ELR (cell line): ENCODE results near the gene NR5A1.
A peak's percentile ranks its signal among the peaks of the same experiment; 100 is the strongest.

Experiments
- DNase-seq: peaks from one replicate; pipeline ENCODE4 v3.0.0-alpha.2; 2015; ENCODE audit warnings: low read depth

NR5A1 gene

DNA sequence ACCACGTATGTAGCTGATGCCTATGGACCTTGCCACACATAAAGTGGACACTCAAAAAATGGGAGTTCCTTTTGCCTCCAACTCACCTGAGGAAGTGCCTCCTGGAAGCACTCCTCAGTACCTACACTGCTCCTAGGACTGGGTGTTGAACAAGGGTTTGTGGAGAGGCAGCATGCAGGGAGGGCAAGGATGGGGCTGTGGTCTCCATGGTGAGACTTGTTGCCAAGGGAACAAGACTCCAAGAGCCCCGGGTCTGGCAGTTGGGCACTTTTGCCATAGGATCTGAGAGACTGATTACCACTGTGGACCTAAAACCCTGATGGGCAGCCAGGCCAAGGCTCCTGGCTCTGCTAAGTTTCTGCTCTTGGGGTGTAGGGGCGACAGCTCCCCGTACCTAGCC, 6.9 kb upstream of the NR5A1 start:
- DNase-seq = no peak

DNA sequence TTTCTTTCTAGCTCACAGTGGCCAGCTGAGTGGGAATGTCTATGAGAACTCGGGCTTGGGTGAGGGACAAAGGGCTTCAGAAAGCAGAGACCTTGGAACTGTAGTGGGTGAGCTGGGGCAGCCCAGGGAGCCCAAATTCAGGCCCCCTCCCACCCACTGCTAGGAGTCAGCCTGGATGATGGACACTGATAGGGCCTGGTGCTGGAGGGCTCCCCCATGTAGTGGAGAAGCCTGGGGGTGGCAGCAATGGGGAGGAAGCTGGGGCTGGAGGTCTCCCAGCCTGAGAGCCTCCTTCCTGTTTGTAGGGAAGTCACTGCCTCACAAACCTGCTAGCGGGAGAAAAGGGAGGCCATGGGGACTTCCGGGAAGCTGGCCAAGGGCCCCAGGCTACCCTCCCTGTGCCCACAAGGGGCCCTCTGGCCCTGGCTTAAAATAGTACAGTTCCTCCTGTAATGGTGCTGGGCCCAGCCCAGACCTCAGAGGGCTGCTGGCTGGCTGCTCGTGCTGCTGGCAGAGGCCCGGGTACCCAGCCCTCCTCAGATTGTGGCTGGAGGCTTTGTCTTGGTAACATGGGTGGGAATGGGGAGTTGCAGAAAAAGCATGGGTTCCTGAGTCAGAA, 6.3 kb upstream of the NR5A1 start:
- no peak for DNase-seq

DNA sequence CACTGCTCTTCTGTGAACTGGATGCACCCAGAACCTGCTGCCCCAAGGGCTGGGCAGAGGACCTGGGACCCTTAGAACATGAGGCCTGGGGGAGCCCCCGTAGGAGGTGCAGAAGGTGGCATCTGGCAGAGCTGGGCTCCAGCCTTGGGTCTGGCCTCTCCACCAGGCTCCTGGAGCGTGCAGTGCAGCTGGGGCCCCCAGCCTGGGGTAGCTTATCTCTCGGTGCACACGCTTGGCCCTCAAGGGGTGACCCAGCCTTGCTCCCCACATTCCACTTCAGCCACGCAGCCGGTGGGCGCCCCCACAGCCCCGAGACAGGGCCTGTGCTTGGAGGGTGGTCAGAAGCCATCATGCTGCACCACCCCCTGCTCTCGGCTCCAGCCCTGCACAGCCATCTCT, 5.6 kb upstream of the NR5A1 start:
- DNase-seq = no peak

DNA sequence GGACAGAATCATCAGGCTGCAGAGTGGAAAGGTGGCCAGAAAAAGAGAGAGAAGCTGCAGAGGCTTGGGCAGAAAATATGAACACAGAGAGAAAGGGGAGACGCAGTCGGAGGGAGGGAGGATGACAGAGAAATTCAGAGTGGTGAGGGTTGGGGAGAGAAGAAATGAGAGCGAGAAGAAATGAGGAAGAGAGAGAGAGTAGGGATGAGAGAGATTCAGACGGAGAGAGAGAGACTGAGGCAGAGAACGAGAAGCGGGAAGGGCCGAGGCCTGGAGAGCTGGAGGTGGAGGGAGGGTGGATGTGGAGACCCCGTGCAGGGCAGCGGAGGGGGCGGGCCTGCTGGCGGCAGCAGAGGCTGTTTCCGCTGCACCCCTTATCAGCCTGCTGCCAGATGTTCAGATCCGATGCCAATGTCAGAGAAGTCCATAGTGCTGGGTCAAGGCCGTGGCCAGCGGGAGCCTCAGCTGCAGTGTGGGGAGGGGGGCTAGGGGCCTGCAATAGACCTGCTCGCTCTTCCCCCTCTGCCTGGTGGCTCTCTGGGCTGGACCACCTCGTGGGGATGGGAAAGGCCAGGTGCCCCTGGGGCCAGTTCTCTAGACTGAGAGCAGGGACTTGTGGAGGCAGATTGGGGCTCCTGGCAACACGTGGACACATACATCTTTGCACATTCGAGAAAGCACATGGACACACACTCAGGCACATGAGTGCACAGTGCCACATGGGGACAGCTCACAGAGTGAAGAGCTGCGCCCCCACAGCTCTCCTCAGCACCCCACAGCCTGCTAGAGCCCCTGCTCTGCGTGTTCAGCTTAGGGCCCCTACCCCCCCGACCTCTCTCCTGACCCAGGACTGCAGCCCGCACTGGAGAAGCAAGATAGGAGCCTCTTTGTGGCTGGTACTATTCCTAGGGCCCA, 4.9 kb upstream of the NR5A1 start:
- DNase-seq = no peak

DNA sequence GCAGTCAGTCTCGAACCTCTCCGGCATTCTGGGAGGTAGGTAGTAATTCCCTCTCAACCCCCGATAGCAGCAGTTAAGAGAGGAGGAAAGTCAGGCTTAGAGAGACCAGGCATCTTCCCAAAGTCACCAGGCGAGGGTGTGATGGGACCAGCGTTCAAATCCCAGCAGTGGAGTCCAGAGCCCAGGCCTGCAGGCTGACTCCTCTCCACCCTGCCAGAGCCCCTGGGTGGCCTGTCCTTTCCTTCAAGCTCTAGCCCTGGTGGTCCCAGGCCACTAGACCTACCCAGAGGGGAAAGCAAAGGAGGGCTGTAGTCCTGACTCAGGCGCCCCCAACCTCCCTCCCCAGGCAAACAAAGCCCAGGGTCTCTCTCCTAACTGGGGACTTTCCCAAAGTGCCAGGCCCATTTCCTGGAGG, 4.2 kb upstream of the NR5A1 start:
- no peak for DNase-seq

DNA sequence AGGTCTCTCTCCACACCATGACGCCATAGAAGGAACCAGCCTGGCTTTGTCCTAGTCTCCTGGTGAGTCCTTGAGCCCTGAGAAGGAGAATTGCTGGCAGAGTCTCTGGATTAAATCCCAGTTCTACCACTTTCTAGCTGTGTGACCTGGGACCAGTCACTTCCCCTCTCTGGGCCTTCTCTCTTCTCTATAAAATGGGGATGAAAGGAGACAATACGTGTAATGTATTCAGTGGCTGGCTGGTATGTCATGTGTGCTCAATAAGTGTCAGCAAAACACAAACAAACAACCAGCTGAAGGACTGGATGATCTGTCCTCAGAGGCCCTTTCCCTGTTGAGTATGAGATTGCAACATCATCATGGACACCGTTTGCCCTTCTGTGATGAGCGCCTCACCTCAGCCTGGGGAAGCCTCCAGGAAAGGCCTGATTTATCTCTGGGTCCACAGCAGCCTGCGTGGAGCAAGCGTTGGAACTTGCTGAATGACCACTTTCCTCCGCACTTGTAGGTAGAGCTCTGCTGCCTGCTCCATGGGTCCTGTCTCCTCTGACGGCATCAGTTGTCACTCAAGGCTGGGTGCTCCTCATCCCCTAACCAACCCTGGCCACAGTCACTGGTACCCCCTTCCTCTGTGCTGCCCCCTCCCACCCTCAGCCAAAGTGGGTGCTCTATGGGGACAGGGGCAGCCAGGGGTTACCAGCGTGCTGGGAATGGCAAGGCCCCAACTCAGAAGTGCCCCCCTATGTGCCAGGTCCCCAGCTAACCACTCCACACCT, 3.6 kb upstream of the NR5A1 start:
- DNase-seq = peak; percentile 29

DNA sequence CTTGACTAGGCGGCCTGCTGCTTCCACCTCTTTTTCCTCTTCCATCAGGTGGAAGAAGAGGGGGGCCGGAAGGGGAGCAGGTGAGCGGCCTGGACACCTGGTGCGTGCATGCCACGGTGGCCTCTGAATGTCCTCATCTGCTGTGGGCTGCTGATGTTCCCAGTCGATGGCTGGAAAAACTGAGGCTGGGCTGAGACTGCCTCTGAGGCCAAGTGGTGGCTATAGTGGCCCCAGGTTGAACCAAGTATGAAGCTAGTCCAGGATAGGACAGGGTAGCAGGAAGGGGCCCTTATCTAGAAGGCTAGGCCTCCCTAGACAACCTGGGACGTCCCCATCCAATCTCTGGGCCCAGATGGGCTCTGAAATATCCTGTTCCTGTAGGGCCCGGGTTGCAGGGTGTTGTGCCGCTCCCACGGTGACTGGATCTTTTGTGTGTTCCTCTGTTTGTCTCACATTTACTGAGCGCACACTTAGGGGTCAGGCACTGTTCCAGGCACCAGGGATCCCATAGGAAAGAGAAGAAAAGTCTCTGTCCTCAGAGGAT, 753 bp upstream of the NR5A1 start:
- no peak for DNase-seq

DNA sequence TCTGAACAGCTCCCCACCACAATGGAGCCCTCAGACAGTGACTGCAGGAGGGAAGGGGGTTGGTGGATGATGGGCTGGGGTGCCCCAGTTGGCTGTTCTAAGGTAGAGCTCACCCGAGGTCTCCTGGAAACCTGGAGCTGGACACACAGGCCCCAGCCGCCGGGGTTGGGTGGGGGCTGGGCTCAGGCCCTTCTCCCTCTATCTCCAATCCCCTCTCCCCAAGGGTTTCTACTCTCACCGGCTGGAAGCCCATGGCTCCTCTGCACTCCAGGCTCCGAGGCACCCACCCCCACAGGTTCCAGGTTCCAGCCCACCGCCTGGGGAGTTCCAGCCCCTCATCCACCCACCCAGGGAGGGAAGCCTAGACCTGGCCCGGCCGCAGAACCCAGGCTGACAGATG, 766 bp downstream of the NR5A1 start:
- no peak for DNase-seq

DNA sequence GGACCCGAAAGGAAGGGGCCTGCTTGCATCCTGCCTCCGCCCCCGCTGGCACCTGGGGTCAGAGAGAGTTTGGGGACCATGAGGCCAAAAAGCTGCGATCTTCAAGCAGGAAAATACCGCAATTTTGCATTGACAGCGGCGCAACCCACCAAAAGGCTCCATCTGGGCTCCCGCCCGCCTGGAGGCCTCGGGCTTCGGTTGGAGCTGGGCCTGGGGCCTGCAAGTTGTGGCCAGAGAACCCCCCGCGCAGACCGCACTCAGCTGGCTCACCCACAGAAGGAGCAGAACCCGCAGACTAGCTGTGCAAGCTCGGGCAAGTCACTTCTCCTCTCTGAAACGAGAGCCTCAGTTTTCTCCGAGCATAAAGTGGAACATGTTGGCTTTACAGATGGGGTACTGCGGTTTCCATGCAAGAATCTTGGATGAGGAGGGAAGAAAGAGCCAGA, 1.3 kb downstream of the NR5A1 start:
- no peak for DNase-seq

DNA sequence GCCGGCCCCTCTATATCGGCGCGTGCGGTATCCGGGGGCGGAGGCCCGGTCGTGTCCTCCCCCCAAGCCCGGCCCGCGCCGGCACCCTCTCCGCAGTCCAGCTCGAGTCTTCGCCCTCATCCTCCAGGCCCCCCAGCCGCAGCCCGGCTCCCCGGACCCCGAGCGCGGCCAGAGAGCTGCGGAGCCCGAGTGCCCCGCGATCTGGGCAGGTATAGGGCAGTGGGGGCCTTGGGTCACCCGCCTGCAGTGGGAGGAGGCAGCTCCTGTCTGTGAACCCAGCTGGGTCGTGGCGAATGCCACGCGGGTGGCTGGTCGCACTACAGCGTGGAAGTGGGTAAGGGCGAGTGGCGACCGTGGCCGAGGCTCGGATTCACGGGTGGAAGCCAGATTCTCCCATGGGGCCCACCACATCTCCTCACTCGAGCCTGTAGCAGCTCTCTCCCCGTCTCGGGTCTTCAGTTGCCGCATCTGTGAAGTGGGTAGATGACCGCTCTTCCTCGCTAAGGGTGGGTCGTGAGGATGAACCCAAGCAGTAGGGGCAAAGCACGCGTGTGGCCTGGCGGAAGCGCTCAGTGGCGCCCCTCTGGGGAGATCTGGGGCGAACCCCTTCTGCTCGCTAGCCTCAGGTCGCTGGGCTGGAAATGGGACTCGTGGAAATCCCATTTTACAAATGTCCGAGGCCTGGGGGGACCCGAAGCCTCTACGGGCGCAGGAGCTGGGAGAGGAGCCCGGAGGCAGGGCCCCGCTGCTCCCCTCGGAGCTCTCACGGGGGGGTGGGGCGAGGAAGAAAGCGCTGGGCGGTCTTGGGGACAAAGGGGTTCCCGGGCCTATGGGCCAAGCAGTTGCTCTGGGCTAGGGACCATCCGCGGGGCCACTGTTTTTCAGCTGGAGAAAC, 1.9 kb downstream of the NR5A1 start:
- no peak for DNase-seq

DNA sequence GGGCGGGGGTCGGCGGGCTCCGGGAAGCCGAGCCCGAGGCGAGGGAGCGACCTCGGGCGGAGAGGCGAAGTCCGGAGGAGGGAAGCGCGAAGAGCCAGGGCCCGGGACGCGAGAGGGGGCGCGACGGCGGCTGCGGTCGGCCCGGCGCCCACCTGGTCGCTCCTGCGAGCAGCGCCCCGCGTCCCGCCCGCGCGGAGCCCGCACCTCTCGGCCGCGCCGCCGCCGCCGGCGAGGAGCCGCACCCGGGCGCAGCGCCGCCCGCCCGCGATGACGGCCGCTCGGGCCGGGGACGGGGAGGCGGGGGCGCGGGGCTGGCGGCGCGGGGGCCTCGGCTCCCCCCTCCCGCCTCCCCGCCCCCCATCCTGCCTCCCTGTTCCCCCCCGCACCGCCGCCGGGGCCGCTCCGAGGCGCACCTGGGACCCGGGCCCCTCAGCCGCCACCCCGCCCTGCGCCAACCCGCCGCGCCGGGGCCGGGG, 2.6 kb downstream of the NR5A1 start:
- DNase-seq = no peak

DNA sequence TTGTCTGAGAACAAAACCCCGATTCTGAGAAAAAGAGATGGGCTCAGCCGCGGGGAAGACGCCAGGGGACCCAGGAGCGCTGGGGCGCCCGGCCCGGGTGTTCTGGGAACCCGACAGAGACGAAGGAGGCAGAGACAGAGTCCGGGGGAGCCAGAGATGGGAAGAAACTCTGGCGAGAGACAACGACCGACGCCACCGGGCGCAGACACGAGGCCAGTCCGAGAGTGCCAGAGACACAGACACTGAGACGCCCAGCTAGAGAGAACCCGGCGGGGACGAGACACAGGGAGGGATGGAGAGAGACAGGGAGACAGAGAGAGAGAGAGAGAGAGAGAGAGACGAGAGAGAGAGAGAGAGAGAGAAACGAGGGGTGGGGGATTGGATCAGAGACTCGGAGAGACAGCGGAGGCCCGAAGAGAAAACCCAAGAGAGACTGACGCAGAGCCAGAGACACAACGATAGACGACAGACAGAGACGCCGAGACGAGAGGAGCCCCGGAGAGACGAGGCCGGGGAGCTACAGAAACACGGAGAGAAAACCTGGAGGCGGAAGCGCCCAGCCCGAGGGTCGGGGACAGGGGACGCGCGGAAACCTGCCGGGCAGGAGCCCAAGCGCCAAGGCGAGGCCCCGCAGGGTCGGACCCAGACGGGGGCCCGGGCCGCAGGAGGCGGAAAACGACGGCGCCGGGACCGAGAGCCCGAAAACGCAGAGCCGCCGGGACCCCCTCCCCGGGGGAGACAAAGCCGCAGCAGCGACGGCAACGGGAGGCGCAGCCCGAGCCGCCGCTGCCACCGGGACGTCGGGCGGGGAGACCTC, 3.3 kb downstream of the NR5A1 start:
- DNase-seq = no peak

DNA sequence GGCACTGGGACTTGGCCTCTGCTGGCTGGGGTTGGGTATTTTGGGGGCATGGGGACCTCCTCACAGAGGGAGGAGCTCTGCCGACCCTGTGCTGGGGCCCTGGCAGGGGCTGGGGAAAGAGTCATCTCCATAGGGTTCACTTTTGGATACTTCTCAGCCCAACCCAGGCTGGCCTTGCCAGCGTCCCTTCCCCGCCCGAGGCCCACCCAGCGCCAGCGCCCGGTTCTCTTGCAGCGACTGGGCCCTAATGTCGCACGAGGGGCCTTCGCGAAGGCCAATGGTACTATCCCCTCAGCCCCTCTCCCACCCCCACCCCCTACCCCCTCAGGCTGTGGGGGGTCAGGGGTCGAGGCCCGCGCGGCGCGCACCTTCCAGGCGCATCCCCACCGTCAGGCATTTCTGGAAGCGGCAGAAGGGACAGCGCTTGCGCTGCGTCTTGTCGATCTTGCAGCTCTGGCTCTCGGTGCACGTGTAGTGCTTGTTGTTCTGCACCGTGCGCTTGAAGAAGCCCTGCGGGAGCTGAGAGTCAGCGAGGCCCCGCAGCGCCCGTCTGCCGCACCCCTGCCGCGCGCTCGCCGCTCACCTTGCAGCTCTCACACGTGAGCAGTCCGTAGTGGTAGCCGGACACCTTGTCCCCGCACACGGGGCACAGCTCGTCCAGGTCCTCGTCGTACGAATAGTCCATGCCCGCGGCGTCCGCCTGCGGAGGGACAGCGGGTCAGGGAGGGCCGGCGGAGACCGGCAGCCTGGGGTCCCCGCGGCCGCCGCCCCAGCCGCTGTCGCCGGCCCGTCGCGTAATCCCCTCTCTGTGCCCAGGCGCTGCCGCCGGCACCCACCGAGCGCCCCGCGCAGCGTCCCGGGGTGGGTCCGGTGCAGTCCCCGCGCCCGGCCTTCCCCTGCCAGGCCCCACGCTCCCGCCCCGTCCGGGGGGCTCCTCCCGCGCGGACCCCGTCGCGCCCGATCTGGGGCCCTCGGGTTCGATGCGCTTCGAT, 4.2 kb downstream of the NR5A1 start:
- no peak for DNase-seq

DNA sequence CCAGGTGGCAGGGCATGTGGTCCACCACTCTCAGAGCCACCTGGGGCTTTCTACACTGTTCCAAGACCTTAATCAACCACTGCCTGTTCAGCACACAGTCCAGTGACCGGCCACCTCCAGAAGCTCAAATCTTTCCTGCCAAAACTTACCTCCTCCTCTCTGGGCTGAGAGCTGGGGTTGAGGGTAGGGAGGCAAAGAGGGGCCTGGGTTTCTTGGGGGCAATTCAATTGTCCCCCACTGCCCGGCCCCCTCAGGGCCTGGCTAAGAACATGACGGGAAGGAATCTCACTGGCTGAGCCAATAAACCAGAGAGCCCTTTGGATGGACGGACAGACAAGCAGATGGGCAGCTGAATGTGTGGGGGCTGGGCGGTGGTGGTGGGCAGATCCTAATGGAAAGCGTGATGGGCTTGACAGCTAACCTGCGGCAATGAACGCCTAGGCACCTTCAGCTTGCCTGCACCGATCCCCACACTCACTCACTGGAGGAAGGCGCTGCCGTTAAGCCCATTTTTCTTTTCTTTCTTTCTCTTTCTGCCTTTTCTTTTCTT, 5.4 kb downstream of the NR5A1 start:
- no peak for DNase-seq

DNA sequence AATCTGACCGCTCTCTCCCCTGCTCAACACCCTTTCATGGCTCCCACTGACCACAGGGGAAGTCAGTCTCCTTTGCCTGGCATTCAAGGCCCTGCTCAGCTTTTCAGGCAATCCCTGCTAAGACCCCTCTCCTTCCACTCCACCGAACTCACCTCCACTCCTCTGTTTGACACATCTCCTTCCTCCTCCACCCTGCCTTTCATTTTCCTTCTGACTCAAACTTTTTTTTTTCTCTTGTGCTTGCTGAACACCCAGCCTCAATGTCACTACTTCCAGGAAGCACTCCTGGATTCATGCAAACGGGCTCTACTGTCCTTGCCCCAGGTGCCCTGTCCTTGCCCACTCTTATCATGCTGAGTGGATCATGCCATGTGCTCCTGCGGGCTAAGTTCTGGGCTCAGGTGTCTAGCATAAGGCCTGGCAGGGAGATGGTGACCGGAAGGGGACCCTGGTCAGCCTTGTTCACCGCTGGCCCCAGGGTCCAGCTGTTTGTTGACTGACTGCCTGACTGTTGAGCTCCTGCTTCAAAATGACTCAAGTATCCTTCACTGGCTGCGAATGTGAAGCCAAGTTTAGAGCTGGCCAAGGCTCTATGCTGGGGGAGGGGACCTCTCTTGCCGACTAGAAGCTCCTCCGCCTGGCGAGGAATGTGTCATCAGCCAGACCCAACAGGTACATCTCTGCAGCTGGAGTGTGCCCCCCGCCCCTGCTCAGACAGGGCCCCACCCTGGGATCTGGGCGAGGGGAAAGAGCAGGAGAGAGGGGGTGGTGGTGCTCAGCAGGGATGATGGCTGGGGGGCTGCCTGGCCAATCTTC, 6.2 kb downstream of the NR5A1 start:
- no peak for DNase-seq

DNA sequence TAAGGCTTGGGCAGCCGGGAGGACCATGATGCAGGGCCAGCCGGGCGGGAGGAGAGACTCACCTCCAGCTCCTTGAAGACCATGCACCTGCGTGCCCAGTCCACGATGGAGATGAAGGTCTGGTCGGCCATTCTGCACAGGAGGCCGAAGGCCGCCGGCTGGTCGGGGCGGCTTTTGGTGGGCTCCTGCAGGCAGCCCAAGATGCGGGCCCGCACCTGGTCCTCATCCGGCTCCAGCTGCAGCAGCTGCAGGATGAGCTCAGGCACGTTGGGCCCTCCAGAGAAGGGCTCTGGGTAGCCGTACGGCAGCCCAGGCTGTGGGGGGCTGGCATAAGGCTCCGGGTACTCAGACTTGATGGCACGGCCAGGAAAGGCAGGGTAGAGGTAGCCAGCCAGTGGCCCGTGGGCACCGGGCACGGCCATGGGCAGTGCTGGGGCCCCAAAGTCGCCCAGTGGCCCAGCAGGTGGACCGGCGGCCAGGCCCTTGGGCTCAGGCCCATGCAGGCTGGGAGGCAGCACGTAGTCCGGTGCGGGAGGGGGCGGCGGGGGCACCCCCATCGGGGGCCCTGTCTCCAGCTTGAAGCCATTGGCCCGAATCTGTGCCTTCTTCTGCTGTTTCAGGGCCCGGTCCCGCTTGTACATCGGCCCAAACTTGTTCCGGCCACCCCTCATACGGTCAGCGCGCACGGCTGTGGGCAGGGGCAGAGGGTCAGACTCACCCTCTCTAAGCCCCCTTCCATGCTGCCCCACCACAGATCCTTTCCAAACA, 7.0 kb downstream of the NR5A1 start:
- DNase-seq = no peak

DNA sequence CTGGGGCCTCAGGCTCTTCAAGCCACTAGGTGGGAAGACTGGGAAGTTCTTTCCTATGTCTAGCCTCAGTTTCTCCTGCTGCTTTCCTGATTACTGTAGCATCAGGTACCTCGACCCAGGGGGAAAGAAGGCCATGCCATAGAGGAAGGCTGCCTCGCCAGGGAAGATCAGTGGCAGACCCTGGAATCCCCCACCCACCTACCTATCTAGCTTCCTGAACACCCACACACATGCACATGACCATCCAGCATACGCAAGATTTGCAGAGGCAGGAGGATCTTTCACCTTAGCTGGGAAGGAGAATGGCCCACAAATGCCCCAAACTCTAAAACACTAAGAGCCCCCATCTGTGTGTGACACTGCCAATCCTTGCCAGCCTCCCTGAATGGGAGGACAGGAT, 8.0 kb downstream of the NR5A1 start:
- DNase-seq = no peak
